Adrenal gland (tissue), 12 donors: ENCODE measurements around the gene RNU6-9. TPM values are rescaled to one million over a fixed set of nuclear protein-coding genes. Genes with fewer than 3 reads are reported as not detected.

Experiments
- DNase-seq, 7 donors: peaks; one replicate each; pipeline ENCODE4 v3.0.0-alpha.2; 2019 to 2020
- H3K27ac ChIP-seq, 5 donors: fragments of 200-600 bp; sonication (generic) in 4 of 5; 1 replicate in 3 of 5; 2 replicates in 2 of 5; pipeline versions ENCODE4 v1.5.1 to v1.8.0; 2016 to 2020; ENCODE audit warnings: mild to moderate bottlenecking in 1 of 5
- H3K27me3 ChIP-seq: fragments of 200-600 bp; 2 replicates; pipeline ENCODE4 v1.8.0; 2021
- H3K36me3 ChIP-seq, 2 donors: fragments of 200-600 bp; replicated peaks in 1 of 2; 1 replicate in 1 of 2; 2 replicates in 1 of 2; pipeline versions ENCODE4 v1.5.1 to v1.8.0; 2018 to 2022
- H3K4me1 ChIP-seq, 2 donors: fragments of 200-600 bp; replicated peaks in 1 of 2; 1 replicate in 1 of 2; 2 replicates in 1 of 2; pipeline versions ENCODE4 v1.5.1 to v1.8.0; 2018 to 2021
- H3K4me3 ChIP-seq, 4 donors: fragments of 200-600 bp; sonication (generic) in 3 of 4; one replicate each; pipeline ENCODE4 v1.5.1; 2016 to 2018
- H3K9me3 ChIP-seq, 3 donors: fragments of 200-600 bp; sonication (generic) in 1 of 3; replicated peaks in 1 of 3; 1 replicate in 2 of 3; 2 replicates in 1 of 3; pipeline versions ENCODE4 v1.5.1 to v1.8.0; 2016 to 2021
- CTCF ChIP-seq, 6 experiments: fragments of 450-650 bp in 4 of 6; fragments of 200-600 bp in 2 of 6; sonication (generic) in 1 of 6; IDR thresholded peaks; 1 replicate in 5 of 6; 2 replicates in 1 of 6; pipeline versions ENCODE4 v1.5.1 to v1.8.0; 2016 to 2021; ENCODE audit warnings: antibody characterized with exemption in 6 of 6, mild to moderate bottlenecking in 2 of 6, moderate library complexity in 1 of 6
- POLR2A ChIP-seq, 2 donors: fragments of 450-650 bp; IDR thresholded peaks; one replicate each; pipeline ENCODE4 v1.6.1; 2017; ENCODE audit warnings: antibody characterized with exemption in 2 of 2, mild to moderate bottlenecking in 2 of 2, moderate library complexity in 1 of 2
- WGBS, 4 donors: extraction: QIAGEN DNeasy Blood & Tissue Kit in 2 of 4; methylation state at CpG; one replicate each; pipeline versions ENCODE4 v1.1.5 to v1.1.7; 2013 to 2017; 5-methylcytosine and 5-hydroxymethylcytosine counted together
- intact Hi-C, 2 donors: fragments of 100-400 bp; cut with DNase I; formaldehyde crosslinking; loops; one replicate each; pipeline versions ENCODE4 v1.14.1 to v1.15.0; 2022 to 2023
- polyA plus RNA-seq, 3 donors: library from polyadenylated mRNA; stranded (reverse); fragments of 200-250 nt in 2 of 3; fragments of 350-450 nt in 1 of 3; fragmentation: Illumina TruSeq in 1 of 3; extraction: RNeasy Lipid Tissue Mini Kit (QIAGEN cat#74804) in 1 of 3; gene quantifications; one replicate each; pipeline ENCODE4 v1.2.3, GENCODE V29; 2013 to 2014
- total RNA-seq, 9 donors: library from RNA; depleted of rRNA in 4 of 9; stranded (reverse); fragments of >200 nt in 4 of 9; fragments of 120-200 nt in 1 of 9; fragmentation: NEBNext Ultra II Directional in 1 of 9; extraction: Animal tissue kit (Norgen Biotek cat#: 25700) in 1 of 9; gene quantifications; one replicate each; pipeline versions ENCODE4 v1.1.0 to v1.2.4, GENCODE V29; 2013 to 2023
- donor health status: healthy with polysubstance abuse.
- donor health status: Bipolar disorder and iron deficiency.
- donor health status: DM: yes; HTN: yes; CAD: no.
- donor health status: DM: no; HTN: no; CAD: no.
- donor health status: DM: no; HTN: no; CAD: no.
- donor health status: DM: yes; HTN: yes; CAD: no.

Gene RNU6-9
- total and polyA plus RNA-seq, 12 donors = not detected

GRCh38 chr19:927351-927779 lies 34.1 kb downstream of the RNU6-9 start:
- Histone ChIP-seq H3K9me3 (no peaks in the 10 kb centered on the region), H3K27ac (peak overlapping the region in 4 of 5 donors; percentile 58 to 81 (median 76)), H3K27me3 (no peaks in the 10 kb centered on the region), H3K4me1 (peaks cover 5 to 13% of the 10 kb centered on the region in 2 donors), H3K36me3 (no peaks in the 10 kb centered on the region), H3K4me3 (peak overlapping the region in 3 of 4 donors; percentile 11 to 73 (median 71))
- peak in 2 of 7 donors; percentile 56 to 61 for DNase-seq
- intact Hi-C loops = no loop called here
- TF ChIP-seq POLR2A (IDR thresholded peaks at IDR 0.05) (no peak), CTCF (IDR thresholded peaks at IDR 0.05) (no peak)
- 15 to 53% (median 15%) methylated on average over 3 to 15 of the region's 15 CpGs; no CpG with 5 or more reads in 1 of the 4 donors for WGBS, 4 donors

- Histone ChIP-seq H3K4me1 (peaks cover 5 to 13% of the 10 kb centered on the region in 2 donors), H3K4me3 (peak overlapping the region in 1 of 4 donors; percentile 73)
- peak in 1 of 7 donors; percentile 24 for DNase-seq
Observed at GRCh38 chr19:927780-928401, 34.6 kb downstream of the RNU6-9 start.

GRCh38 chr19:928471-929202 lies 35.4 kb downstream of the RNU6-9 start:
- intact Hi-C loops = no loop called here
- no peak for DNase-seq
- WGBS, 4 donors = 83 to 100% (median 89%) methylated on average over 4 to 18 of the region's 18 CpGs
- H3K36me3 ChIP-seq = no peaks in the 10 kb centered on the region
- no peaks in the 10 kb centered on the region for H3K9me3 ChIP-seq
- H3K4me3 ChIP-seq = no peak overlapping the region
- no peaks in the 10 kb centered on the region for H3K27me3 ChIP-seq
- no peak for TF ChIP-seq CTCF (IDR thresholded peaks at IDR 0.05)
- no peak for TF ChIP-seq POLR2A (IDR thresholded peaks at IDR 0.05)
- no peak overlapping the region for H3K27ac ChIP-seq
- H3K4me1 ChIP-seq = peaks cover 11 to 13% of the 10 kb centered on the region in 2 donors

More at GRCh38 chr19:927780-928401, 34.6 kb downstream of the RNU6-9 start:
- no peaks in the 10 kb centered on the region for H3K9me3 ChIP-seq
- H3K27ac ChIP-seq = peak overlapping the region in 2 of 5 donors; percentile 80 to 81
- no peaks in the 10 kb centered on the region for H3K36me3 ChIP-seq
- 72 to 89% (median 76%) methylated on average over 3 to 12 of the region's 12 CpGs for WGBS, 4 donors
- intact Hi-C loops = no loop called here
- H3K27me3 ChIP-seq = no peaks in the 10 kb centered on the region
- TF ChIP-seq CTCF (IDR thresholded peaks at IDR 0.05) (no peak), POLR2A (IDR thresholded peaks at IDR 0.05) (no peak)

GRCh38 chr19:929203-929890 lies 36.1 kb downstream of the RNU6-9 start:
- Histone ChIP-seq H3K36me3 (no peaks in the 10 kb centered on the region), H3K27ac (no peak overlapping the region), H3K27me3 (no peaks in the 10 kb centered on the region), H3K4me1 (peaks cover 16 to 18% of the 10 kb centered on the region in 2 donors), H3K4me3 (no peak overlapping the region), H3K9me3 (no peaks in the 10 kb centered on the region)
- intact Hi-C loops = no loop called here
- TF ChIP-seq CTCF (IDR thresholded peaks at IDR 0.05) (no peak), POLR2A (IDR thresholded peaks at IDR 0.05) (no peak)
- DNase-seq = no peak
- WGBS, 4 donors = 91 to 99% (median 94%) methylated on average over 6 to 51 of the region's 51 CpGs
